ENCODE results near the gene ASCL2. TPM values are rescaled to one million over a fixed set of nuclear protein-coding genes. Genes with fewer than 3 reads are reported as not detected.

ASCL2 gene
- total and polyA plus RNA-seq, 2 donors from 2014 or later = 1.2 to 5.0 TPM

GRCh38 chr11:2318123-2318522 is 47.7 kb upstream of the ASCL2 start:
- Histone ChIP-seq H3K9me3 (ENCODE audit: control insufficient read depth in 2 of 3, insufficient read depth in 1 of 3, low read length in 3 of 3) (no peaks in the 10 kb centered on the region), H3K4me1 (ENCODE audit: control insufficient read depth in 2 of 3, insufficient read depth in 2 of 3, low read depth in 1 of 3, low read length in 3 of 3) (peaks cover 0 to 5% (median 3%) of the 10 kb centered on the region in 3 donors), H3K36me3 (ENCODE audit: control insufficient read depth in 2 of 3, insufficient read depth in 3 of 3, low read length in 3 of 3) (no peaks in the 10 kb centered on the region), H3K4me3 (ENCODE audit: low read length in 3 of 3) (no peak overlapping the region), H3K27me3 (ENCODE audit: control insufficient read depth, insufficient read depth, low read length) (no peaks in the 10 kb centered on the region), H3K9ac (ENCODE audit: low read length in 3 of 3) (no peak overlapping the region), H3K27ac (ENCODE audit: low read depth in 2 of 2, low read length in 2 of 2) (no peak overlapping the region)
- no peak for TF ChIP-seq CTCF (IDR thresholded peaks at IDR 0.05; ENCODE audit: borderline replicate concordance, extremely low read depth, insufficient read depth)
- DNase-seq (no peak), FAIRE-seq (no peak)
- intact Hi-C loops (cut with DNase I) = no loop called here

GRCh38 chr11:2317354-2318050 is 47.1 kb upstream of the ASCL2 start:
- FAIRE-seq (no peak), DNase-seq (peak in 2 of 5 donors; percentile 23 to 53)
- intact Hi-C loops (cut with DNase I) = no loop called here
- H3K9ac ChIP-seq (ENCODE audit: low read length in 3 of 3) = no peak overlapping the region
- no peak for TF ChIP-seq CTCF (IDR thresholded peaks at IDR 0.05; ENCODE audit: borderline replicate concordance, extremely low read depth, insufficient read depth)
- no peak overlapping the region for H3K4me3 ChIP-seq (ENCODE audit: low read length in 3 of 3)
- H3K27me3 ChIP-seq (ENCODE audit: control insufficient read depth, insufficient read depth, low read length) = no peaks in the 10 kb centered on the region
- H3K27ac ChIP-seq (ENCODE audit: low read depth in 2 of 2, low read length in 2 of 2) = no peak overlapping the region
- no peaks in the 10 kb centered on the region for H3K36me3 ChIP-seq (ENCODE audit: control insufficient read depth in 2 of 3, insufficient read depth in 3 of 3, low read length in 3 of 3)
- H3K9me3 ChIP-seq (ENCODE audit: control insufficient read depth in 2 of 3, insufficient read depth in 1 of 3, low read length in 3 of 3) = no peaks in the 10 kb centered on the region
- peaks cover 0 to 5% (median 3%) of the 10 kb centered on the region in 3 donors for H3K4me1 ChIP-seq (ENCODE audit: control insufficient read depth in 2 of 3, insufficient read depth in 2 of 3, low read depth in 1 of 3, low read length in 3 of 3)

GRCh38 chr11:2316963-2317244 is 46.5 kb upstream of the ASCL2 start:
- H3K27me3 ChIP-seq (ENCODE audit: control insufficient read depth, insufficient read depth, low read length) = no peaks in the 10 kb centered on the region
- DNase-seq = peak in 1 of 5 donors; percentile 49
- H3K27ac ChIP-seq (ENCODE audit: low read depth in 2 of 2, low read length in 2 of 2) = no peak overlapping the region
- intact Hi-C loops (cut with DNase I) = no loop called here
- H3K9ac ChIP-seq (ENCODE audit: low read length in 3 of 3) = no peak overlapping the region
- FAIRE-seq = no peak
- no peaks in the 10 kb centered on the region for H3K9me3 ChIP-seq (ENCODE audit: control insufficient read depth in 2 of 3, insufficient read depth in 1 of 3, low read length in 3 of 3)
- peaks cover 0 to 5% (median 3%) of the 10 kb centered on the region in 3 donors for H3K4me1 ChIP-seq (ENCODE audit: control insufficient read depth in 2 of 3, insufficient read depth in 2 of 3, low read depth in 1 of 3, low read length in 3 of 3)
- H3K4me3 ChIP-seq (ENCODE audit: low read length in 3 of 3) = no peak overlapping the region
- no peak for TF ChIP-seq CTCF (IDR thresholded peaks at IDR 0.05; ENCODE audit: borderline replicate concordance, extremely low read depth, insufficient read depth)
- H3K36me3 ChIP-seq (ENCODE audit: control insufficient read depth in 2 of 3, insufficient read depth in 3 of 3, low read length in 3 of 3) = no peaks in the 10 kb centered on the region
